GM19023 (cell line): ENCODE data around the gene ANGPTL4.

Experiments
- ATAC-seq: cut with Tn5 transposase; IDR thresholded peaks from one replicate; pipeline ENCODE4 v1.9.1; 2021; ENCODE audit warnings: mild to moderate bottlenecking, moderate library complexity; ENCODE audit not compliant: unreplicated experiment

Gene ANGPTL4

GRCh38 chr19:8412783-8413628 is 49.1 kb downstream of the ANGPTL4 start, which contains the start of gene MARCHF2:
TSS of gene MARCHF2 (plus strand) at chr19:8413305. CDS start at chr19:8421841, 8,536 bp downstream.
- ATAC-seq, result peak; percentile 100

DNA sequence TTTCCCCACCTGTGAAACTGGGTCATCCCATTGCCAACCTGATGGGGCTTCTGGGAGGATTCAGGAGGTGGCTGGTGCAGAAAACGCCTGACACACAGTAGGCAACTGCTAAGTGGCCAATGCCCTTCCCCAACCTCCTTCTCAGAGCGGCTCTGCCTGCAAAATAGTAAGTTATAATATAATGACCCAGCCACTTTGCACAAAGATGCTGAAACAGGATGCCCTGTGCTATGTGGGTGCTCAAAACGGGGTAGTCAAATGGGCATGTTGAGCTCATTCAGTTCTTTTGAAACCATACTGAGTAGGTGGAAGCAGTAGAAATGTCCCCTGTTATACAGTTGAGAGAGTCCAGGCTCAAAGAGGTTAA is 49.7 kb downstream of the ANGPTL4 start:
- no peak for ATAC-seq

GRCh38 chr19:8416796-8417195 is 52.8 kb downstream of the ANGPTL4 start:
- no peak for ATAC-seq

GRCh38 chr19:8421484-8422461 is 57.8 kb downstream of the ANGPTL4 start:
- ATAC-seq, result no peak

GRCh38 chr19:8423817-8424223 is 59.9 kb downstream of the ANGPTL4 start:
- no peak for ATAC-seq
